MM.1S (cell line): ENCODE data around the gene C9.
"Not testable (repeated sequence)": the region's sequence is repeated elsewhere in the genome, so short reads cannot be mapped to it uniquely, and the experiment has no call there.

Experiments used
- DNase-seq: peaks from one replicate; pipeline ENCODE4 v3.0.0-alpha.2; 2015
- H2AFZ ChIP-seq: fragments of 300-600 bp; sonication (generic); 2 replicates; pipeline ENCODE4 v1.6.0; 2016; ENCODE audit warnings: antibody characterized with exemption, low read length
- H3F3A ChIP-seq: fragments of 300-600 bp; sonication (generic); 2 replicates; pipeline ENCODE4 v1.6.1; 2016; ENCODE audit warnings: mild to moderate bottlenecking, antibody characterized with exemption, low read length, moderate library complexity, mixed read lengths; ENCODE audit not compliant: insufficient read depth
- H3K27ac ChIP-seq: fragments of 300-600 bp; sonication (generic); 2 replicates; pipeline ENCODE4 v1.5.1; 2016; ENCODE audit warnings: mild to moderate bottlenecking, low read length
- H3K27me3 ChIP-seq: fragments of 300-600 bp; sonication (generic); replicated peaks from 2 replicates; pipeline ENCODE4 v1.6.0; 2016; ENCODE audit warnings: low read length; ENCODE audit not compliant: insufficient read depth
- H3K36me3 ChIP-seq: fragments of 300-600 bp; sonication (generic); replicated peaks from 2 replicates; pipeline ENCODE4 v1.6.1; 2016; ENCODE audit warnings: mild to moderate bottlenecking, low read length, mixed read lengths; ENCODE audit not compliant: insufficient read depth
- H3K4me1 ChIP-seq: fragments of 300-600 bp; sonication (generic); 2 replicates; pipeline ENCODE4 v1.6.1; 2016; ENCODE audit warnings: low read length, mixed read lengths
- H3K4me2 ChIP-seq: fragments of 300-600 bp; sonication (generic); 2 replicates; pipeline ENCODE4 v1.6.0; 2016; ENCODE audit warnings: low read depth, low read length
- H3K4me3 ChIP-seq: fragments of 300-600 bp; sonication (generic); 2 replicates; pipeline ENCODE4 v1.5.1; 2016; ENCODE audit warnings: low read length, mixed read lengths
- H3K79me2 ChIP-seq: fragments of 300-600 bp; sonication (generic); 2 replicates; pipeline ENCODE4 v1.6.1; 2016; ENCODE audit warnings: mixed run types, low read length, mixed read lengths
- H3K9ac ChIP-seq: fragments of 300-600 bp; sonication (generic); 2 replicates; pipeline ENCODE4 v1.6.1; 2016; ENCODE audit warnings: low read length, mixed read lengths
- H3K9me2 ChIP-seq: fragments of 300-600 bp; sonication (generic); replicated peaks from 2 replicates; pipeline ENCODE4 v1.6.1; 2016; ENCODE audit warnings: mild to moderate bottlenecking, low read length, mixed read lengths; ENCODE audit not compliant: insufficient read depth
- H3K9me3 ChIP-seq: fragments of 300-600 bp; sonication (generic); replicated peaks from 2 replicates; pipeline ENCODE4 v1.6.1; 2016; ENCODE audit warnings: mild to moderate bottlenecking, low read length, mixed read lengths; ENCODE audit not compliant: insufficient read depth
- H4K20me1 ChIP-seq: fragments of 300-600 bp; sonication (generic); 2 replicates; pipeline ENCODE4 v1.6.1; 2016; ENCODE audit warnings: mild to moderate bottlenecking, low read length, moderate library complexity, mixed read lengths; ENCODE audit not compliant: insufficient read depth
- CTCF ChIP-seq: fragments of 300-600 bp; sonication (generic); IDR thresholded peaks from 2 replicates; pipeline ENCODE4 v1.5.1; 2016; ENCODE audit warnings: antibody characterized with exemption, low read length, mixed read lengths
- EZH2 ChIP-seq: fragments of 300-600 bp; sonication (generic); optimal IDR thresholded peaks from 2 replicates; pipeline ENCODE3; 2017; ENCODE audit warnings: low read depth, mild to moderate bottlenecking, antibody characterized with exemption, low read length, mixed read lengths
- EZH2phosphoT487 ChIP-seq: fragments of 300-600 bp; sonication (generic); IDR thresholded peaks from 2 replicates; pipeline ENCODE4 v1.6.1; 2018; ENCODE audit warnings: antibody characterized with exemption, low read length

C9 gene

GRCh38 chr5:39328731-39329130 lies 35.6 kb downstream of the C9 start:
- Histone ChIP-seq H4K20me1 (no peaks in the 10 kb centered on the region), H3F3A (no peaks in the 10 kb centered on the region), H3K4me2 (no peak overlapping the region)

GRCh38 chr5:39323542-39323941 lies 40.8 kb downstream of the C9 start:
- no peak for DNase-seq
- H3K27ac ChIP-seq: no peak overlapping the region
- no peak overlapping the region for H2AFZ ChIP-seq
- no peaks in the 10 kb centered on the region for H3K79me2 ChIP-seq
- H3K9ac ChIP-seq: no peak overlapping the region
- H3K9me2 ChIP-seq: no peaks in the 10 kb centered on the region
- no peaks in the 10 kb centered on the region for H3K36me3 ChIP-seq
- TF ChIP-seq CTCF (no peak), EZH2phosphoT487 (no peak), EZH2 (no peak)
- H3K4me1 ChIP-seq: no peaks in the 10 kb centered on the region
- H4K20me1 ChIP-seq: no peaks in the 10 kb centered on the region
- H3F3A ChIP-seq: no peaks in the 10 kb centered on the region
- no peaks in the 10 kb centered on the region for H3K9me3 ChIP-seq
- H3K27me3 ChIP-seq: no peaks in the 10 kb centered on the region
- no peak overlapping the region for H3K4me3 ChIP-seq
- no peak overlapping the region for H3K4me2 ChIP-seq

More at GRCh38 chr5:39328731-39329130, 35.6 kb downstream of the C9 start:
- Histone ChIP-seq H3K4me3 (no peak overlapping the region), H3K9me3 (no peaks in the 10 kb centered on the region), H3K36me3 (no peaks in the 10 kb centered on the region), H3K9me2 (no peaks in the 10 kb centered on the region), H3K9ac (no peak overlapping the region), H3K27me3 (no peaks in the 10 kb centered on the region), H3K4me1 (no peaks in the 10 kb centered on the region), H3K27ac (no peak overlapping the region), H3K79me2 (no peaks in the 10 kb centered on the region), H2AFZ (no peak overlapping the region)
- no peak for DNase-seq
- TF ChIP-seq CTCF: no peak
- TF ChIP-seq EZH2phosphoT487: no peak
- no peak for TF ChIP-seq EZH2

GRCh38 chr5:39319395-39319794 lies 44.9 kb downstream of the C9 start:
- no peaks in the 10 kb centered on the region for H3K27me3 ChIP-seq
- H3K9ac ChIP-seq: no peak overlapping the region

GRCh38 chr5:39316464-39316863 lies 47.8 kb downstream of the C9 start:
- not testable (repeated sequence) for H3K9ac ChIP-seq

More at GRCh38 chr5:39319395-39319794, 44.9 kb downstream of the C9 start:
- Histone ChIP-seq H3K79me2 (no peaks in the 10 kb centered on the region), H3F3A (no peaks in the 10 kb centered on the region), H3K36me3 (no peaks in the 10 kb centered on the region), H3K4me3 (no peak overlapping the region), H3K9me2 (no peaks in the 10 kb centered on the region), H4K20me1 (no peaks in the 10 kb centered on the region), H3K27ac (no peak overlapping the region), H3K9me3 (no peaks in the 10 kb centered on the region), H2AFZ (no peak overlapping the region), H3K4me2 (no peak overlapping the region), H3K4me1 (peaks cover 10% of the 10 kb centered on the region)
- TF ChIP-seq EZH2 (no peak), CTCF (no peak), EZH2phosphoT487 (no peak)
- DNase-seq: no peak

More at GRCh38 chr5:39316464-39316863, 47.8 kb downstream of the C9 start:
- H4K20me1 ChIP-seq, H3K9me2 ChIP-seq, H3K4me2 ChIP-seq, H2AFZ ChIP-seq, H3K4me3 ChIP-seq, H3K9me3 ChIP-seq, H3F3A ChIP-seq, H3K79me2 ChIP-seq, DNase-seq, H3K4me1 ChIP-seq, H3K27ac ChIP-seq, H3K36me3 ChIP-seq, H3K27me3 ChIP-seq: not testable (repeated sequence)
